ENCODE measurements around the gene SATB2.

DNA sequence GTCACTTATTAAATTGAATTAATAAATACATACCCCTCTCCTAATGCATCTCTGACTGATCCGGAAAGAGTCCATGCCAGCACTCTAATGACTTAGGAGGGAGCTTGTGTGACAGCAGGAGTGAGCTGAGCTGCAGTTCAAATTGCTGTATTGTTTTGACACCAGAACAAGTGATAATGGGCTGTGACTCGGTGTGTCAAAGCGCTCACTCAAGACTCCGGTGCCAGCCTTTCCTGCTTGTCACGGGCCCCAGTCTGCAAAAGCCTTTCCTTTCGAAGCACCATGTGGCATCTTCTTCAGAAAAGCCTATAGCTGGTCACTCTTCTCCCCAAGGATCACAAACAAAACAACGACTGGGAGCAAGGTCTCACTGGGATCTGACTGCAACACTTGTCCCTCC is 43.3 kb downstream of the SATB2 start:
- TF ChIP-seq CTCF (conservative IDR thresholded peaks at IDR 0.05) (no peak), ZFX (IDR thresholded peaks at IDR 0.05) (no peak)

Measured in C4-2B (cell line).